ENCODE results near the gene ERGIC3.
"Not testable (repeated sequence)": the region's sequence is repeated elsewhere in the genome, so short reads cannot be mapped to it uniquely, and the experiment has no call there.

Gene ERGIC3

GRCh38 chr20:35523298-35523888 is 18.5 kb upstream of the ERGIC3 start:
- DNase-seq: no peak

GRCh38 chr20:35525639-35526038 is 16.2 kb upstream of the ERGIC3 start:
- no peak for DNase-seq

- DNase-seq: no peak
These were observed 14.6 kb upstream of the ERGIC3 start for GRCh38 chr20:35527122-35527769.

- no peak for DNase-seq
These were observed 12.3 kb upstream of the ERGIC3 start, which contains the start of gene C20orf173 for GRCh38 chr20:35529552-35529951. Gene C20orf173 (minus strand): TSS chr20:35529652. CDS start chr20:35529373, 279 bp downstream.

- peak; percentile 93 for DNase-seq
These were observed 2.1 kb upstream of the ERGIC3 start for GRCh38 chr20:35539756-35540212.

- no peak for DNase-seq
These were observed 628 bp upstream of the ERGIC3 start for GRCh38 chr20:35541118-35541782.

GRCh38 chr20:35542990-35543389 is 1.1 kb downstream of the ERGIC3 start:
- DNase-seq: no peak

- DNase-seq: no peak
These were observed 2.6 kb downstream of the ERGIC3 start for GRCh38 chr20:35544436-35544835.

GRCh38 chr20:35544941-35545340 is 3.1 kb downstream of the ERGIC3 start:
- DNase-seq: not testable (repeated sequence)

GRCh38 chr20:35546127-35546526 is 4.2 kb downstream of the ERGIC3 start:
- DNase-seq: no peak

- DNase-seq: no peak
These were observed 5.5 kb downstream of the ERGIC3 start for GRCh38 chr20:35547329-35547728.

GRCh38 chr20:35551503-35551902 is 9.6 kb downstream of the ERGIC3 start:
- no peak for DNase-seq

GRCh38 chr20:35552914-35553313 is 11.0 kb downstream of the ERGIC3 start:
- DNase-seq: no peak

- not testable (repeated sequence) for DNase-seq
These were observed 13.6 kb downstream of the ERGIC3 start for GRCh38 chr20:35555461-35555860.

- no peak for DNase-seq
These were observed 14.2 kb downstream of the ERGIC3 start for GRCh38 chr20:35555951-35556645.

- no peak for DNase-seq
These were observed 15.0 kb downstream of the ERGIC3 start for GRCh38 chr20:35556871-35557270.

GRCh38 chr20:35558451-35558850 is 16.6 kb downstream of the ERGIC3 start:
- DNase-seq: no peak

GRCh38 chr20:35559042-35559693 is 17.3 kb downstream of the ERGIC3 start:
- no peak for DNase-seq

- no peak for DNase-seq
These were observed 18.2 kb downstream of the ERGIC3 start for GRCh38 chr20:35560105-35560511.

GRCh38 chr20:35560541-35560940 is 18.7 kb downstream of the ERGIC3 start:
- no peak for DNase-seq

- peak; percentile 30 for DNase-seq
These were observed 19.4 kb downstream of the ERGIC3 start for GRCh38 chr20:35561268-35561667.

GRCh38 chr20:35561671-35562070 is 19.8 kb downstream of the ERGIC3 start:
- DNase-seq: no peak

- no peak for DNase-seq
These were observed 20.7 kb downstream of the ERGIC3 start for GRCh38 chr20:35562541-35563110.

Data from NCI-H1092 treated with DMSO at 0.1 percent for 48 hours (cell line).